Adrenal gland (tissue), 5 donors: ENCODE results near the gene ARIH2.

Experiments
- POLR2A ChIP-seq, 2 donors: fragments of 450-650 bp; IDR thresholded peaks; one replicate each; pipeline ENCODE4 v1.6.1; 2017; ENCODE audit warnings: antibody characterized with exemption in 2 of 2, mild to moderate bottlenecking in 2 of 2, moderate library complexity in 1 of 2
- TF ChIP-seq, protein P1 (sequence below), 6 experiments: fragments of 450-650 bp in 4 of 6; fragments of 200-600 bp in 2 of 6; sonication (generic) in 1 of 6; IDR thresholded peaks; 1 replicate in 5 of 6; 2 replicates in 1 of 6; pipeline versions ENCODE4 v1.5.1 to v1.8.0; 2016 to 2021; ENCODE audit warnings: antibody characterized with exemption in 6 of 6, mild to moderate bottlenecking in 2 of 6, moderate library complexity in 1 of 6
- donor health status: DM: no; HTN: no; CAD: no.

- TF ChIP-seq, protein P1, sequence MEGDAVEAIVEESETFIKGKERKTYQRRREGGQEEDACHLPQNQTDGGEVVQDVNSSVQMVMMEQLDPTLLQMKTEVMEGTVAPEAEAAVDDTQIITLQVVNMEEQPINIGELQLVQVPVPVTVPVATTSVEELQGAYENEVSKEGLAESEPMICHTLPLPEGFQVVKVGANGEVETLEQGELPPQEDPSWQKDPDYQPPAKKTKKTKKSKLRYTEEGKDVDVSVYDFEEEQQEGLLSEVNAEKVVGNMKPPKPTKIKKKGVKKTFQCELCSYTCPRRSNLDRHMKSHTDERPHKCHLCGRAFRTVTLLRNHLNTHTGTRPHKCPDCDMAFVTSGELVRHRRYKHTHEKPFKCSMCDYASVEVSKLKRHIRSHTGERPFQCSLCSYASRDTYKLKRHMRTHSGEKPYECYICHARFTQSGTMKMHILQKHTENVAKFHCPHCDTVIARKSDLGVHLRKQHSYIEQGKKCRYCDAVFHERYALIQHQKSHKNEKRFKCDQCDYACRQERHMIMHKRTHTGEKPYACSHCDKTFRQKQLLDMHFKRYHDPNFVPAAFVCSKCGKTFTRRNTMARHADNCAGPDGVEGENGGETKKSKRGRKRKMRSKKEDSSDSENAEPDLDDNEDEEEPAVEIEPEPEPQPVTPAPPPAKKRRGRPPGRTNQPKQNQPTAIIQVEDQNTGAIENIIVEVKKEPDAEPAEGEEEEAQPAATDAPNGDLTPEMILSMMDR (IDR thresholded peaks at IDR 0.05), result no peak
- TF ChIP-seq POLR2A (IDR thresholded peaks at IDR 0.05), result no peak
Observed at GRCh38 chr3:49024449-49024848, 105.8 kb downstream of the ARIH2 start.
